NB4 (cell line): Measurements from ENCODE around the gene FSIP1.

ENCODE experiments used
- DNase-seq: peaks from one replicate; pipeline ENCODE4 v3.0.0; 2010; ENCODE audit warnings: low read depth
- H3K4me3 ChIP-seq: one replicate; pipeline ENCODE4 v1.5.1; 2011; ENCODE audit warnings: mild to moderate bottlenecking, low read depth, low read length, moderate library complexity
- CTCF ChIP-seq: IDR thresholded peaks from one replicate; pipeline ENCODE4 v1.5.1; 2012; ENCODE audit warnings: low read depth, low read length
- MAX ChIP-seq: IDR thresholded peaks from 2 replicates; pipeline ENCODE4 v1.6.1; 2011; ENCODE audit warnings: low read depth, low read length
- MYC ChIP-seq: IDR thresholded peaks from 2 replicates; pipeline ENCODE4 v1.6.1; 2011; ENCODE audit warnings: low read depth, low read length
- POLR2A ChIP-seq: IDR thresholded peaks from 2 replicates; pipeline ENCODE4 v1.6.1; 2011; ENCODE audit warnings: mild to moderate bottlenecking; ENCODE audit not compliant: insufficient read length; ENCODE audit errors: extremely low read depth

The FSIP1 gene

GRCh38 chr15:39582977-39583595 is 199.6 kb downstream of the FSIP1 start:
- TF ChIP-seq MYC: no peak
- no peak for TF ChIP-seq MAX
- TF ChIP-seq CTCF: no peak
- no peak for TF ChIP-seq POLR2A
- H3K4me3 ChIP-seq: no peak overlapping the region
- no peak for DNase-seq

- TF ChIP-seq MAX: no peak
- TF ChIP-seq CTCF: no peak
- TF ChIP-seq MYC: no peak
- TF ChIP-seq POLR2A: no peak
- no peak overlapping the region for H3K4me3 ChIP-seq
- DNase-seq: no peak
These were observed 200.2 kb downstream of the FSIP1 start for GRCh38 chr15:39582286-39582976.

- DNase-seq: peak; percentile 31
- no peak overlapping the region for H3K4me3 ChIP-seq
- TF ChIP-seq MYC (no peak), CTCF (peak; percentile 1), MAX (no peak)
These were observed 200.8 kb downstream of the FSIP1 start for GRCh38 chr15:39581793-39582285.

GRCh38 chr15:39581242-39581792 is 201.3 kb downstream of the FSIP1 start:
- peak; percentile 4 for DNase-seq
- TF ChIP-seq POLR2A: no peak
- TF ChIP-seq CTCF: no peak
- no peak for TF ChIP-seq MYC
- no peak for TF ChIP-seq MAX
- no peak overlapping the region for H3K4me3 ChIP-seq

- H3K4me3 ChIP-seq: no peak within 1 kb of the TSS
- TF ChIP-seq MYC (no peak), CTCF (no peak), POLR2A (no peak), MAX (no peak)
- peak; percentile 49 for DNase-seq
These were observed 202.0 kb downstream of the FSIP1 start, which contains the start of gene THBS1 for GRCh38 chr15:39580485-39581241. TSS of gene THBS1 (plus strand) at chr15:39581079. CDS start at chr15:39581858, 779 bp downstream.
